Liver (tissue), 3 donors: ENCODE data around the gene FAM171A1.

Experiments
- CTCF ChIP-seq: fragments of 150-350 bp; IDR thresholded peaks from 2 replicates; pipeline ENCODE4 v1.5.1; 2017; ENCODE audit warnings: improper control_type of control experiment, low read depth, low read length; ENCODE audit not compliant: missing input control
- EGR1 ChIP-seq, 2 donors: IDR thresholded peaks; 2 replicates each; pipeline ENCODE4 v1.6.1; 2016 to 2018; ENCODE audit warnings: antibody characterized with exemption in 2 of 2, low read depth in 2 of 2
- FOXA1 ChIP-seq: IDR thresholded peaks from 2 replicates; pipeline ENCODE4 v1.6.1; 2016; ENCODE audit warnings: antibody characterized with exemption
- GABPA ChIP-seq, 2 donors: IDR thresholded peaks in 1 of 2; conservative IDR thresholded peaks in 1 of 2; 2 replicates each; pipeline ENCODE4 v1.6.1; 2016; ENCODE audit warnings: antibody characterized with exemption in 2 of 2, mild to moderate bottlenecking in 1 of 2, moderate library complexity in 1 of 2
- HNF4A ChIP-seq, 2 donors: conservative IDR thresholded peaks; 2 replicates each; pipeline ENCODE4 v1.6.1; 2016; ENCODE audit warnings: antibody characterized with exemption in 2 of 2, mild to moderate bottlenecking in 2 of 2
- JUND ChIP-seq, 2 donors: IDR thresholded peaks; 2 replicates each; pipeline ENCODE4 v1.6.1; 2016; ENCODE audit warnings: antibody characterized with exemption in 2 of 2
- MAX ChIP-seq: IDR thresholded peaks from 2 replicates; pipeline ENCODE4 v1.6.1; 2016; ENCODE audit warnings: antibody characterized with exemption
- NR2F2 ChIP-seq: IDR thresholded peaks from 2 replicates; pipeline ENCODE4 v1.6.1; 2016; ENCODE audit warnings: antibody characterized with exemption
- REST ChIP-seq: IDR thresholded peaks from 2 replicates; pipeline ENCODE4 v1.6.1; 2016; ENCODE audit warnings: antibody characterized with exemption, mild to moderate bottlenecking
- SP1 ChIP-seq: IDR thresholded peaks from 2 replicates; pipeline ENCODE4 v1.6.1; 2018; ENCODE audit warnings: antibody characterized with exemption, mild to moderate bottlenecking
- TAF1 ChIP-seq: conservative IDR thresholded peaks from 2 replicates; pipeline ENCODE4 v1.6.1; 2016; ENCODE audit warnings: antibody characterized with exemption, mild to moderate bottlenecking
- YY1 ChIP-seq: IDR thresholded peaks from 2 replicates; pipeline ENCODE4 v1.6.1; 2016; ENCODE audit warnings: antibody characterized with exemption, mild to moderate bottlenecking
- ZBTB33 ChIP-seq: IDR thresholded peaks from 2 replicates; pipeline ENCODE4 v1.6.1; 2016; ENCODE audit warnings: antibody characterized with exemption
- TF ChIP-seq, protein P1 (sequence below): IDR thresholded peaks from 2 replicates; pipeline ENCODE4 v1.6.1; 2016; ENCODE audit warnings: antibody characterized with exemption
- donor health status: healthy.
- donor health status: healthy.

GRCh38 chr10:15300145-15300544 lies 70.9 kb downstream of the FAM171A1 start:
- TF ChIP-seq CTCF (no peak), REST (no peak), TAF1 (no peak), MAX (no peak), JUND (IDR thresholded peaks at IDR 0.05) (no peak), FOXA1 (no peak), HNF4A (conservative IDR thresholded peaks at IDR 0.05) (no peak), YY1 (no peak), SP1 (no peak), GABPA (IDR thresholded peaks at IDR 0.05 in 1 of 2, conservative IDR thresholded peaks at IDR 0.05 in 1 of 2) (no peak), EGR1 (IDR thresholded peaks at IDR 0.05; ENCODE audit: low read depth in 2 of 2) (no peak), ZBTB33 (no peak), NR2F2 (no peak)
- TF ChIP-seq, protein P1, sequence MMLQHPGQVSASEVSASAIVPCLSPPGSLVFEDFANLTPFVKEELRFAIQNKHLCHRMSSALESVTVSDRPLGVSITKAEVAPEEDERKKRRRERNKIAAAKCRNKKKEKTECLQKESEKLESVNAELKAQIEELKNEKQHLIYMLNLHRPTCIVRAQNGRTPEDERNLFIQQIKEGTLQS, result no peak
